Fibroblast of skin of right biceps (primary cell): Measurements from ENCODE around the gene APP.
"Not testable (repeated sequence)": the region's sequence is repeated elsewhere in the genome, so short reads cannot be mapped to it uniquely, and the experiment has no call there.

Experiments
- DNase-seq: peaks from one replicate; pipeline ENCODE4 v3.0.0-alpha.2; 2013

APP gene

GRCh38 chr21:26060335-26061115, 110.0 kb downstream of the APP start:
- DNase-seq: no peak

GRCh38 chr21:26057477-26058170, 112.9 kb downstream of the APP start:
- DNase-seq: no peak

- no peak for DNase-seq
Observed at GRCh38 chr21:26055841-26056264, 114.7 kb downstream of the APP start.

GRCh38 chr21:26055010-26055409, 115.6 kb downstream of the APP start:
- no peak for DNase-seq

GRCh38 chr21:26052057-26052456, 118.5 kb downstream of the APP start:
- DNase-seq: no peak

- DNase-seq: no peak
Observed at GRCh38 chr21:26050857-26051256, 119.7 kb downstream of the APP start.

- no peak for DNase-seq
Observed at GRCh38 chr21:26049803-26050202, 120.8 kb downstream of the APP start.

- no peak for DNase-seq
Observed at GRCh38 chr21:26047279-26047967, 123.1 kb downstream of the APP start.

- DNase-seq: no peak
Observed at GRCh38 chr21:26043891-26044290, 126.7 kb downstream of the APP start.

GRCh38 chr21:26042181-26042876, 128.2 kb downstream of the APP start:
- DNase-seq: no peak

GRCh38 chr21:26041431-26042180, 129.0 kb downstream of the APP start:
- DNase-seq: peak; percentile 75

- no peak for DNase-seq
Observed at GRCh38 chr21:26036916-26037315, 133.7 kb downstream of the APP start.

GRCh38 chr21:26032263-26032662, 138.3 kb downstream of the APP start:
- DNase-seq: no peak

- DNase-seq: no peak
Observed at GRCh38 chr21:26028183-26028582, 142.4 kb downstream of the APP start.

GRCh38 chr21:26027696-26028095, 142.9 kb downstream of the APP start:
- peak; percentile 65 for DNase-seq

- no peak for DNase-seq
Observed at GRCh38 chr21:26025536-26026512, 144.7 kb downstream of the APP start.

- not testable (repeated sequence) for DNase-seq
Observed at GRCh38 chr21:26023406-26023805, 147.2 kb downstream of the APP start.

- not testable (repeated sequence) for DNase-seq
Observed at GRCh38 chr21:26022598-26023337, 147.8 kb downstream of the APP start.

GRCh38 chr21:26020510-26020909, 150.1 kb downstream of the APP start:
- DNase-seq: no peak

GRCh38 chr21:26020081-26020480, 150.5 kb downstream of the APP start:
- no peak for DNase-seq
